Stomach smooth muscle (tissue), 2 donors: ENCODE results near the gene EXOC3L1.

Experiments used
- H3K27ac ChIP-seq: one replicate; pipeline ENCODE4 v1.7.0; 2013; ENCODE audit warnings: mild to moderate bottlenecking, low read length, inconsistent platforms
- H3K27me3 ChIP-seq, 2 donors: one replicate each; pipeline ENCODE4 v1.7.0; 2013; ENCODE audit warnings: low read length in 2 of 2; ENCODE audit not compliant: insufficient read depth in 2 of 2, control insufficient read depth in 1 of 2
- H3K36me3 ChIP-seq, 2 donors: one replicate each; pipeline ENCODE4 v1.7.0; 2013; ENCODE audit warnings: low read length in 2 of 2; ENCODE audit not compliant: control insufficient read depth in 2 of 2, insufficient read depth in 2 of 2
- H3K4me1 ChIP-seq: one replicate; pipeline ENCODE4 v1.7.0; 2013; ENCODE audit warnings: low read length; ENCODE audit not compliant: control insufficient read depth, insufficient read depth
- H3K4me3 ChIP-seq, 2 donors: one replicate each; pipeline ENCODE4 v1.7.0; 2013; ENCODE audit warnings: low read length in 2 of 2
- H3K9ac ChIP-seq, 2 donors: one replicate each; pipeline ENCODE4 v1.7.0; 2013; ENCODE audit warnings: low read length in 2 of 2, mild to moderate bottlenecking in 1 of 2
- H3K9me3 ChIP-seq, 2 donors: one replicate each; pipeline ENCODE4 v1.7.0; 2013; ENCODE audit warnings: low read length in 2 of 2; ENCODE audit not compliant: control insufficient read depth in 2 of 2
- donor health status: healthy.
- donor health status: Pancreatic carcinoma.

The EXOC3L1 gene

DNA sequence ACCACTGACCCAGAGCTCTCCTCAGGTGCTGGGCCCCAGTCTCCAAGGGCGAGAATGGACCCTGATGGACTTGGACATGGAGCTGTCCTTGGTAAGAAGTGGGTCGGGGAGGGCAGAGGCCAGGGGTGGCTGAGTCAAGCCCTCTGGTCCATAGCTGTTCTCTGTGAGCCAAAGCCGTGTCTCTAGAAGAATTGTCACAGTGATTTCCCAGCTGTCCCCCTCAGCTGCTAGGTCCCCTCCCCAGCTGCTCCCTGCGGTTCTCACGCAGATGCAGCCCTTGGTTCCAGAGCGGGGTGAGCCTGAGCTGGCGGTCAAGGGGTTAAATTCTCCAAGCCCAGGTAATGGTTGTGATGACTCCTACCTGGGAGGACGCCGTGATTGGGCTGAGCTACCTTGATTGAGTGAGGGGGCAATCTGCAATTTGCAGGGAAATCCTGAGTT, 20.9 kb downstream of the EXOC3L1 start:
- peaks cover 64% of the 10 kb centered on the region for H3K4me1 ChIP-seq
- peak overlapping the region in 1 of 2 donors; percentile 78 for H3K4me3 ChIP-seq
- no peaks in the 10 kb centered on the region for H3K9me3 ChIP-seq
- H3K27me3 ChIP-seq: peaks cover 6 to 20% of the 10 kb centered on the region in 2 donors
- peak overlapping the region; percentile 97 for H3K27ac ChIP-seq
- peak overlapping the region; percentile 41 to 78 for H3K9ac ChIP-seq
- H3K36me3 ChIP-seq: peaks cover 0 to 2% of the 10 kb centered on the region in 2 donors

DNA sequence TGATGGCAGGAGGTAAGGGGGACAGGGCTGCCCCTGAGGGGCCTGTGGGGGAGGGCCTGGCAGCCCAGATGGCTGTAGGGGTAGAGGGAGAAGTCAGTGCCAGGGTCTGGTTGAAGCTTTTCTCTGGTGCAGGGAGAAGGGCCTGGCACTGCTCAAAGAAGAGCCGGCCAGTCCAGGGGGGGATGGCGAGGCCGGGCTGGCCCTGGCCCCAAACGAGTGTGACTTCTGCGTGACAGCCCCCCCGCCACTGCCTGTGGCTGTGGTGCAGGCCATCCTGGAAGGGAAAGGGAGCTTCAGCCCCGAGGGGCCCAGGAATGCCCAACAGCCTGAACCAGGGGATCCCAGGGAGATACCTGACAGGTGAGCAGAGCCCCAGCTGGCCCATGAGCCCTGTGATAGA, 22.3 kb downstream of the EXOC3L1 start:
- Histone ChIP-seq H3K36me3 (peaks cover 0 to 2% of the 10 kb centered on the region in 2 donors), H3K4me1 (peaks cover 67% of the 10 kb centered on the region), H3K9me3 (no peaks in the 10 kb centered on the region), H3K9ac (no peak overlapping the region), H3K27me3 (peaks cover 9 to 34% of the 10 kb centered on the region in 2 donors), H3K4me3 (no peak overlapping the region), H3K27ac (peak overlapping the region; percentile 18)

- Histone ChIP-seq H3K4me1 (peaks cover 73% of the 10 kb centered on the region), H3K4me3 (no peak overlapping the region), H3K36me3 (peaks cover 0 to 2% of the 10 kb centered on the region in 2 donors), H3K27ac (peak overlapping the region; percentile 18), H3K9ac (no peak overlapping the region), H3K9me3 (no peaks in the 10 kb centered on the region), H3K27me3 (peaks cover 10 to 41% of the 10 kb centered on the region in 2 donors)
Measured at GRCh38 chr16:67166598-67167168, 23.3 kb downstream of the EXOC3L1 start.

DNA sequence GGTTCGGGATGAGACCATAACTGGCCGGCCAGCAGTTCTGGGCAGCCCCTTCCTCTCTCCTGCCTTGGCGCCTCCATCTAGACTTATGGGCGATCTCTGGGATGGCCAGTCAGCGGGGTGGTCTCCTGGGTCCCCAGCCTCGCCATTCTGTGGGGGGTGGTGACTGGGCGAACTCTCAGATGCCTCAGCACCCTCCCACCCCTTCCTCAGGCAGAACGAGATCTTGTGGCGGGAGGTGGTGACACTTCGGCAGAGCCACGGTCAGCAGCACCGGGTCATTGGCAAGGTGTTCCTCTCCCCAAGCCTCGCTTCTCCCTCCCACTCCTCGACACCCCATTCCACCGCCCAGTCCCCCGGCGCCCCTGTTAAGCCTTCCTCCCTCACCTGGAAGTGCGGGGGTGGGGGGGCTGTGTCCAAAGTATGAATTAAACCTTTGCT, 23.8 kb downstream of the EXOC3L1 start:
- Histone ChIP-seq H3K4me3 (no peak overlapping the region), H3K27ac (no peak overlapping the region), H3K36me3 (peaks cover 0 to 2% of the 10 kb centered on the region in 2 donors), H3K9me3 (no peaks in the 10 kb centered on the region), H3K27me3 (peaks cover 13 to 47% of the 10 kb centered on the region in 2 donors), H3K9ac (no peak overlapping the region), H3K4me1 (peaks cover 73% of the 10 kb centered on the region)

DNA sequence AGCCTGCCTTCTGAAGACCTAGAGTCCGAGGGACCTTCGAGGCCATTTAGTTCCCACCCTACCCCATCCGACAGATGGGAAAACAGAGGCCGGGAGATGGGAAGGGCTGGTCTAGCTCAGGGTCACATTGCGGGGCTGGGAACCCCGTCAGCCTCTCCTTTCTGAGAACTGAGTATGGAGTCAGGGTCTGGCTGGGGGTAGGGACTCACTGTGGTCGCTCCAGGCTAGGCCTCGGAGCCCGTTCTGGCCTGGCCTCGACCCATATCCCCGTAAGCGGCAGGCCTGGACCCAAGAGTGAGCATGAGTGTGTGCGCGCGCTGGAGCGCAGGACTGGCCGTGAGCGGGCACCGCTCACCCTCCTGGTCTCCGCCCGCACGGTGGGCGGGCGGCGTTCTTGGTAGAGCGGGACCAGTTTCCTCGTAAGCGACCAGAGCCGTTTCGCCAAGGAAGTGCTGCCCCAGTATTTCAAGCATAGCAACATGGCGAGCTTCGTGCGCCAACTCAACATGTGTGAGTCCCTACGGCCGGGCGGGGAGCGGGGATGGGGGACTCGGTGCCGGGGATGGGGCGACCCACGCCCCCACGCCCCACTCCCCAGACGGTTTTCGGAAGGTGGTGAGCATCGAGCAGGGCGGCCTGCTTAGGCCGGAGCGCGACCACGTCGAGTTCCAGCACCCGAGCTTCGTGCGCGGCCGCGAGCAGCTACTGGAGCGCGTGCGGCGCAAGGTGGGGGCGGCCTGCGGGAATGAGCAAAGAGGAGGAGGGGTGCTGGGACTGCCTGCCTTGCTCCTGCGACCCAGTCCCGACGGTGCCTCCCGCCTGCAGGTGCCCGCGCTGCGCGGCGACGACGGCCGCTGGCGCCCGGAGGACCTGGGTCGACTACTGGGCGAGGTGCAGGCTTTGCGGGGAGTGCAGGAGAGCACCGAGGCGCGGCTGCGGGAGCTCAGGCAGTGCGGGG, 24.5 kb downstream of the EXOC3L1 start:
- peaks cover 67% of the 10 kb centered on the region for H3K4me1 ChIP-seq
- peak overlapping the region; percentile 34 to 72 for H3K4me3 ChIP-seq
- peaks cover 15 to 54% of the 10 kb centered on the region in 2 donors for H3K27me3 ChIP-seq
- no peaks in the 10 kb centered on the region for H3K9me3 ChIP-seq
- peak overlapping the region in 1 of 2 donors; percentile 21 for H3K9ac ChIP-seq
- H3K27ac ChIP-seq: peak overlapping the region; percentile 82
- H3K36me3 ChIP-seq: peaks cover 0 to 2% of the 10 kb centered on the region in 2 donors

GRCh38 chr16:67164599-67165061, 25.3 kb downstream of the EXOC3L1 start, which contains the start of gene HSF4:
Gene HSF4 (plus strand): TSS chr16:67164745. CDS start chr16:67164812, 67 bp downstream.
- peaks cover 68% of the 10 kb centered on the region for H3K4me1 ChIP-seq
- no peaks in the 10 kb centered on the region for H3K9me3 ChIP-seq
- peak within 1 kb of the TSS in 1 of 2 donors; percentile 58 for H3K9ac ChIP-seq
- H3K27me3 ChIP-seq: peaks cover 15 to 54% of the 10 kb centered on the region in 2 donors
- H3K4me3 ChIP-seq: peak within 1 kb of the TSS; percentile 34 to 72
- peaks cover 0 to 2% of the 10 kb centered on the region in 2 donors for H3K36me3 ChIP-seq
- peak within 1 kb of the TSS; percentile 82 for H3K27ac ChIP-seq

- H3K9ac ChIP-seq: peak overlapping the region in 1 of 2 donors; percentile 58
- peak overlapping the region; percentile 2 to 72 for H3K4me3 ChIP-seq
- no peaks in the 10 kb centered on the region for H3K9me3 ChIP-seq
- H3K36me3 ChIP-seq: peaks cover 0 to 2% of the 10 kb centered on the region in 2 donors
- peaks cover 15 to 54% of the 10 kb centered on the region in 2 donors for H3K27me3 ChIP-seq
- H3K4me1 ChIP-seq: peaks cover 66% of the 10 kb centered on the region
- peak overlapping the region; percentile 82 for H3K27ac ChIP-seq
Measured at GRCh38 chr16:67163999-67164558, 25.9 kb downstream of the EXOC3L1 start.

DNA sequence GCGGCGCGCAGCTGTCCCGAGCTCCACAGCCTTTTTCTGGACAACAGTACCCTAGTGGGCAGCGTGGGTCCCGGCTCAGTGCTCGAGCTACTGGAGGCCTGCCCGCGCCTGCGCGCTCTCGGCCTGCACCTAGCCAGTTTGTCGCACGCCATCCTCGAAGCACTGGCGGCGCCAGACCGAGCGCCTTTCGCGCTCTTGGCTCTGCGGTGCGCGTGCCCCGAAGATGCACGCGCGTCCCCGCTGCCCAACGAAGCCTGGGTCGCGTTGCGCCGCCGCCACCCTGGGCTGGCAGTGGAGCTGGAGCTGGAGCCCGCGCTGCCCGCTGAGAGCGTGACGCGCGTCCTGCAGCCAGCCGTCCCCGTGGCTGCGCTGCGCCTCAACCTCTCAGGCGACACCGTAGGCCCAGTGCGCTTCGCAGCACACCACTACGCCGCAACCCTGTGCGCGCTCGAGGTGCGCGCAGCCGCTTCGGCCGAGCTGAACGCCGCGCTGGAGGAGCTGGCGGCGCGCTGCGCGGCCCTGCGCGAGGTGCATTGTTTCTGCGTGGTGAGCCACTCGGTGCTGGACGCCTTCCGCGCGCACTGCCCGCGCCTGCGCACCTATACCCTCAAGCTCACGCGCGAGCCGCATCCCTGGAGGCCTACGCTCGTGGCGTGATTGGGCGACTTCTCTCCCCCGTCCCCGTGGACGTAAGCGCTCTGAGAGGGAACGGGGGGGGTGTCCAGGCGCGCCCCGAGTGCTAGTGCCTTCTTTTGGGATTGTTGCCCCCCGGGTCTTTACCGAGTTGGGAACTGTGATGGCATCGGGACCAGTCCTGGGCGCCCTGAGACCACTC, 26.6 kb downstream of the EXOC3L1 start:
- H3K4me3 ChIP-seq: peak overlapping the region; percentile 2 to 72
- H3K36me3 ChIP-seq: peaks cover 0 to 2% of the 10 kb centered on the region in 2 donors
- H3K27ac ChIP-seq: peak overlapping the region; percentile 82
- peak overlapping the region in 1 of 2 donors; percentile 21 for H3K9ac ChIP-seq
- H3K9me3 ChIP-seq: no peaks in the 10 kb centered on the region
- H3K27me3 ChIP-seq: peaks cover 15 to 54% of the 10 kb centered on the region in 2 donors
- peaks cover 65% of the 10 kb centered on the region for H3K4me1 ChIP-seq

DNA sequence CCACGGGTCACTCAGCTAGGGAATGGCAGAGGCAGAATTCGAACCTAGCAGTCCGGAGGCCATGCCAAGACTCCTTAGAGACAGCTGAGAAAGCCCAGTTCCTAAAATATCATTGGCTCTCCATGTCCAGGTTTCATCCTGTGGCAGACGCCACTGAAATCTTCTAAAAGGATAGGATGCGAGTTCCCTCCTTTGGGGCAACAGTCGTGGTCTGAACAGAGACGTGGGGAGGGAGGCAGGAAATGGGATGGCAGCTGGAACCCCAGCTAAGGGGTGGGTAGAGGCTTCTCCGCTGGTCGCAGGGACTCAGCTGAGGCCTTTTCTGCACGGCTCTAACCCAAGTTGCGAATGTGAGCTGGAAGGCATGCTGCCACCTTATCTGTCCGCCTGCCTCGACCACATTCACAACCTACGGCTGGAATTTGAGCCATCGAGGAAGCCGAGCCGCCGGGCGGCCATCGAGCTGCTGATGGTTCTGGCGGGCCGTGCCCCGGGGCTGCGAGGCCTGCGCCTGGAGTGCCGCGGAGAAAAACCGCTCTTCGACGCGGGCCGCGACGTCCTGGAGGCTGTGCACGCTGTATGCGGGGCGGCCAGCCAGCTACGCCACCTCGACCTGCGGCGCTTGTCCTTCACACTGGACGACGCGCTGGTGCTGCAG, 27.3 kb downstream of the EXOC3L1 start:
- Histone ChIP-seq H3K4me3 (peak overlapping the region in 1 of 2 donors; percentile 72), H3K9me3 (no peaks in the 10 kb centered on the region), H3K9ac (no peak overlapping the region), H3K27ac (peak overlapping the region; percentile 82), H3K36me3 (peaks cover 0 to 2% of the 10 kb centered on the region in 2 donors), H3K27me3 (peaks cover 15 to 54% of the 10 kb centered on the region in 2 donors), H3K4me1 (peaks cover 65% of the 10 kb centered on the region)
